ENCODE data around the gene UNC13D.

UNC13D gene

DNA sequence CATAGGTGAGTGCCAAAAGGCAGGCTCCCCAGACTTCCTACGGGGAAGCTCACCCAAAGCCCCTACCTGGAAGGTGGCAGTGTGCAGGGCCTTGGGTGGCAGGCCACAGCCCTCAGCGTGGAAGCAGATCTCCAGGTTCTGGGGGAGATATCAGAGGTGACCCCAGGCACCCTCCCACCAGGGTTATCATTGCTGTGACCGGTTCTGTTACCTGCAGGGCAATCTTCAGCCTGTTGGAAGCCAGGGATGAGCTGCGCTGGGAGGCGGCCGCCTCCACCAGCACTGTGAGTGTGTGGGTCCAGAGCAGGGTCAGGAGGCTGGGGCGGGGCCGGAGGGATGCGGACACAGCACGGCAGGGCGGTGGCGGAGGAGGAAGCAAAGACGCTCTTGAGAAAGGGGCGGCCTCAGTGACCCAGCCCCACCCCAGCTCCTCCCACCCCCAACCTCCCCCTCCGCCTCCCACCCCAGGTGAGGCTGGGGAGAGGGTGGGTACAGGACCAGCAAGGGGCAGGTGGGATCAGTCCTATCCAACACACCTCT, 13.1 kb downstream of the UNC13D start:
- no peak overlapping the region for H3K27ac ChIP-seq
- no peak for TF ChIP-seq CTCF (conservative IDR thresholded peaks at IDR 0.05)

DNA sequence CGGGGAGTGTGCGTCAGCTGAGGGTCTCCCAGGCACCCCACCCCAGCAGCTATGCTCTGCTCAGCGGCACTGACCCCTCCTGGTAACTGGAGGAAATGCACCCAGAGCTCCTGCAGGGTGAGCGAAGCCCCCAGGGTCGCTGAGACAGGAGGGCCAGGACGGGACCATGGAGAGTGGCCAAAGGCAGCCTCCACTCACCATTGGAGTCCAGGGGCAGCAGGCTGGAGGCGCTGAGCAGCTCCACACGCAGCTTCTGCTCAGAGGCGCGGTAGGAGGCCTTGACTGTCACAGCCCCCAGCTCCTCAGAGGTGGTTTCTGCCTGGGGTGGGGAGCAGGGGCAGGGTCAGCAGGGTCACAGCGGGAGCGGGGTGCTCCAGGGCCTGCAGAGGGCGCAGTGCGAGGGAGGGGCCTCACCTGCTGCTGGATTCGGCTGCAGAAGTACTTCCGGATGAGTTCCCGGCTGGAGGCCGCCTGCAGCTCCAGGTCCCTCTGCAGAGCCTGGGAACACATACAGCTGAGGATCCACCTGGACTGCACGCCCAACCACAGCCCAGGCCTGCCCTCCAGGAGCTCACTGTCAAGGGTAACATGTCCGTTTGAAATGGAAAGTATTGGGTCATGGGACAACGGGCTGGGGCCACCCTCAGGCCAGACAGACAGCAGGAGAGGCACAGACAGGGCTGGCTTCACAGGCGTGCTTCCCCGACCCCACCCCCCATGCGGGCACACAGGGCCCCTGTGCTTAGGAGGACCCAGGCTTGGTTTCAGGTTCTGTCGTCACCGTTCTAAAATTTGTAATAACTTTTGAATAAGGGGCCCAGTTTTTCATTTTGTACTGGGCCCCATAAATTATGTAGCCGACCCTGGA, 13.8 kb downstream of the UNC13D start:
- H3K27ac ChIP-seq: no peak overlapping the region
- TF ChIP-seq CTCF (conservative IDR thresholded peaks at IDR 0.05): peak; percentile 69

GRCh38 chr17:75829747-75830146, 14.5 kb downstream of the UNC13D start:
- no peak overlapping the region for H3K27ac ChIP-seq
- no peak for TF ChIP-seq CTCF (conservative IDR thresholded peaks at IDR 0.05)

- no peak for TF ChIP-seq CTCF (conservative IDR thresholded peaks at IDR 0.05)
- no peak overlapping the region for H3K27ac ChIP-seq
These were observed 15.5 kb downstream of the UNC13D start for GRCh38 chr17:75828741-75829140.

DNA sequence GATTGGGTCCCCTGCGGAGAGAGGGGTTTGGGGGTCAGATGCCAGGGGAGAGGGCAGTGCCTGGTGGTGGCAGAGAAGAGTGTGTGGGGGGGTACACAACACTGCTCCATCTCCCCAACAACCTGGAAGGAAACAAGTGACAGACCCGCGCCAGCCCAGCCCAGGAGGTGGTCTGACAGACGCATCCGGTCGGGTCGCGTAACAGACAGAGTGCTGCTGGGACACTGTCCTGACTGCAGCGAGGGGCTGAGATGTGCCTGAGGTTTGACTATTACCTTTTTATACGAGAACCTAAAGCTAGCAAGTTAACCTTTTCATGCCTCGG, 16.2 kb downstream of the UNC13D start:
- H3K27ac ChIP-seq: no peak overlapping the region
- no peak for TF ChIP-seq CTCF (conservative IDR thresholded peaks at IDR 0.05)

GRCh38 chr17:75827308-75828075, 16.7 kb downstream of the UNC13D start:
- no peak overlapping the region for H3K27ac ChIP-seq
- peak; percentile 81 for TF ChIP-seq CTCF (conservative IDR thresholded peaks at IDR 0.05)

DNA sequence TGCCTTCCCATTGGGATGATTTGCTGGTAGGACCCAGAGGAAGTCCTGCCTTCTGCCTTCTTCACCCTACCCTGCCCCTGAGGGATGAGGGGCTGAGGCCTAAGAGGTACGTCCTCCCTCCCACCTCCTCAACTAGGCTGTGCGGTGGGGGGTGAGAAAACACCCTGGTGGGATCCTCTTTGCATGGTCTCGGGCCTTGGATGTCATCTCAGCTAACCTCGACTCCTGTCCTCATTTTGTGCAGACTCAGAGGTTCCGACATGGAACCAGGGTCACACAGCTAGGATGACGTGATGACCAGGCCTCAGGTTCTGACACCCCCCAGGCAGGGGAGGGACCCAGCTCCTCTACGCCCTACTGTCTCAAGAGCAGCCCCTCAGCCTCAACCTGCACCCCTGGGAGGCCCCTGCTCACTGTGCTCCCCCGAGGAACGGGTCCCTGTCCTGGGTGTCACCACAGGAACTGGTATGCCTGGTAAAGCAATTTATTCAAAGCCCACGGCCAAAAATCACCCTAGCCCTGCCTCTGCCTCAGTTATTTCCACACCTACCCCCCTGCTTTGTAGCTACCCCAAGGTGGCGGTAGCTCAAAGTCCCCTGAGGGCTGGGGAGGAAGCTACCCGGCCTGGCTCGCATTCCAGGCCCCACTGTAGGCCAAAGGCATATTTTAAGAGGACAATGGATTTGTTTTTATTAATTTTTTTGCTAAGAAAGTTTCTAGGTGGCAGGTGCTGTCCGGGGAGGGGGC, 17.5 kb downstream of the UNC13D start:
- no peak for TF ChIP-seq CTCF (conservative IDR thresholded peaks at IDR 0.05)
- H3K27ac ChIP-seq: no peak overlapping the region
